ENCODE data around the gene PTAFR.
A peak's percentile ranks its signal among the peaks of the same experiment; 100 is the strongest.

Gene PTAFR

GRCh38 chr1:28119556-28119955, 56.9 kb downstream of the PTAFR start:
- DNase-seq (ENCODE audit: low read depth, low spot score): no peak

- DNase-seq (ENCODE audit: low read depth, low spot score): no peak
These were observed 57.7 kb downstream of the PTAFR start for GRCh38 chr1:28118640-28119307.

GRCh38 chr1:28115267-28115666, 61.2 kb downstream of the PTAFR start:
- no peak for DNase-seq (ENCODE audit: low read depth, low spot score)

- DNase-seq (ENCODE audit: low read depth, low spot score): no peak
These were observed 61.6 kb downstream of the PTAFR start for GRCh38 chr1:28114844-28115243.

- no peak for DNase-seq (ENCODE audit: low read depth, low spot score)
These were observed 63.3 kb downstream of the PTAFR start for GRCh38 chr1:28113242-28113572.

GRCh38 chr1:28112388-28113241, 63.9 kb downstream of the PTAFR start:
- peak; percentile 53 for DNase-seq (ENCODE audit: low read depth, low spot score)

GRCh38 chr1:28111157-28111556, 65.3 kb downstream of the PTAFR start:
- DNase-seq (ENCODE audit: low read depth, low spot score): no peak

- DNase-seq (ENCODE audit: low read depth, low spot score): no peak
These were observed 65.9 kb downstream of the PTAFR start for GRCh38 chr1:28110555-28110954.

GRCh38 chr1:28109639-28110038, 66.9 kb downstream of the PTAFR start:
- no peak for DNase-seq (ENCODE audit: low read depth, low spot score)

- DNase-seq (ENCODE audit: low read depth, low spot score): no peak
These were observed 68.5 kb downstream of the PTAFR start for GRCh38 chr1:28108001-28108400.

GRCh38 chr1:28104866-28105467, 71.5 kb downstream of the PTAFR start:
- peak; percentile 67 for DNase-seq (ENCODE audit: low read depth, low spot score)

GRCh38 chr1:28102189-28102588, 74.3 kb downstream of the PTAFR start:
- no peak for DNase-seq (ENCODE audit: low read depth, low spot score)

- peak; percentile 8 for DNase-seq (ENCODE audit: low read depth, low spot score)
These were observed 77.3 kb downstream of the PTAFR start for GRCh38 chr1:28099050-28099769.
